A673 (cell line): ENCODE results near the gene MYD88. TPM values are rescaled to one million over a fixed set of nuclear protein-coding genes. Genes with fewer than 3 reads are reported as not detected.

Experiments used
- BruUV-seq: library from RNA; stranded (reverse); fragments of 400-500 nt; replicated peaks from 2 replicates; lab custom pipeline; 2021; lab: Mats Ljungman, UMichigan
- CTCF ChIA-PET: fragments of 300-600 bp; sonication (Branson Sonifier 250); formaldehyde crosslinking; loops from one replicate; lab custom pipeline; 2022; ENCODE audit warnings: antibody characterized with exemption; lab: Charles Lee
- POLR2A ChIA-PET: fragments of 300-600 bp; sonication (Branson Sonifier 250); formaldehyde crosslinking; loops from one replicate; lab custom pipeline; 2022; ENCODE audit warnings: antibody characterized with exemption; ENCODE audit not compliant: low non-redundant PET; lab: Charles Lee
- DNase-seq: peaks from one replicate; pipeline ENCODE4 v3.0.0-alpha.2; 2015; ENCODE audit warnings: low spot score
- H3K27ac ChIP-seq: fragments of 200-600 bp; sonication (generic); 2 replicates; pipeline ENCODE4 v1.5.1; 2016; ENCODE audit warnings: mixed run types, low read depth, mild to moderate bottlenecking, mixed read lengths, antibody characterized with exemption, low read length; ENCODE audit not compliant: poor library complexity, severe bottlenecking
- H3K27me3 ChIP-seq: fragments of 200-600 bp; sonication (generic); replicated peaks from 2 replicates; pipeline ENCODE4 v1.6.1; 2017; ENCODE audit warnings: mixed run types, low read depth, mild to moderate bottlenecking, mixed read lengths, antibody characterized with exemption, low read length; ENCODE audit not compliant: insufficient read depth, poor library complexity
- H3K36me3 ChIP-seq: fragments of 200-600 bp; sonication (generic); 2 replicates; pipeline ENCODE4 v1.6.1; 2016; ENCODE audit warnings: mixed run types, mild to moderate bottlenecking, mixed read lengths, antibody characterized with exemption, low read length; ENCODE audit not compliant: insufficient read depth, poor library complexity, severe bottlenecking
- H3K4me1 ChIP-seq: fragments of 200-600 bp; sonication (generic); 2 replicates; pipeline ENCODE4 v1.6.1; 2017; ENCODE audit warnings: mixed run types, mild to moderate bottlenecking, mixed read lengths, antibody characterized with exemption, low read length; ENCODE audit not compliant: insufficient read depth, poor library complexity, severe bottlenecking
- H3K4me3 ChIP-seq: fragments of 200-600 bp; sonication (generic); 2 replicates; pipeline ENCODE4 v1.5.1; 2016; ENCODE audit warnings: low read depth, mixed run types, mild to moderate bottlenecking, mixed read lengths, low read length; ENCODE audit not compliant: poor library complexity, severe bottlenecking
- H3K9me3 ChIP-seq: fragments of 200-600 bp; sonication (generic); 2 replicates; pipeline ENCODE4 v1.6.1; 2016; ENCODE audit warnings: mixed run types, low read depth, mild to moderate bottlenecking, mixed read lengths, antibody characterized with exemption, low read length; ENCODE audit not compliant: poor library complexity, severe bottlenecking
- CTCF ChIP-seq: fragments of 300-800, 200-600 bp; sonication (generic); conservative IDR thresholded peaks from 2 replicates; pipeline ENCODE4 v1.5.1; 2017; ENCODE audit warnings: low read depth, mild to moderate bottlenecking, antibody characterized with exemption, low read length, moderate library complexity, mixed read lengths
- EZH2 ChIP-seq: fragments of 200-600 bp; sonication (generic); IDR thresholded peaks from 2 replicates; pipeline ENCODE4 v1.6.1; 2017; ENCODE audit warnings: borderline replicate concordance, low read depth, mild to moderate bottlenecking, mixed read lengths, antibody characterized with exemption, low read length; ENCODE audit not compliant: poor library complexity, severe bottlenecking
- intact Hi-C: fragments of 100-400 bp; cut with micrococcal nuclease; formaldehyde crosslinking; loops from one replicate; pipeline ENCODE4 v1.10.0; 2022; ENCODE audit not compliant: unreplicated experiment
- total RNA-seq: library from RNA; stranded (reverse); gene quantifications from 2 replicates; pipeline ENCODE4 v1.2.3, GENCODE V29; 2021

MYD88 gene
- total RNA-seq, 1 experiment from 2014 or later: 11.9 TPM

GRCh38 chr3:38110314-38111050, 28.0 kb upstream of the MYD88 start:
- POLR2A ChIA-PET: no interaction called here
- Histone ChIP-seq H3K9me3 (no peaks in the 10 kb centered on the region), H3K27ac (no peak overlapping the region), H3K27me3 (no peaks in the 10 kb centered on the region), H3K36me3 (no peaks in the 10 kb centered on the region), H3K4me1 (no peaks in the 10 kb centered on the region), H3K4me3 (no peak overlapping the region)
- intact Hi-C loops: loop anchor here (10.0 kb wide), 1 partner anchor 174 kb away; the partner anchor contains the start of gene SLC22A14
- DNase-seq: no peak
- BruUV-seq: no TSS peak
- TF ChIP-seq EZH2 (no peak), CTCF (no peak)
- CTCF ChIA-PET: no interaction called here

- no peaks in the 10 kb centered on the region for H3K36me3 ChIP-seq
- H3K4me1 ChIP-seq: no peaks in the 10 kb centered on the region
- H3K4me3 ChIP-seq: no peak overlapping the region
- POLR2A ChIA-PET: no interaction called here
- H3K27me3 ChIP-seq: no peaks in the 10 kb centered on the region
- H3K27ac ChIP-seq: no peak overlapping the region
- no TSS peak for BruUV-seq
- DNase-seq: no peak
- H3K9me3 ChIP-seq: no peaks in the 10 kb centered on the region
- TF ChIP-seq CTCF: no peak
- intact Hi-C loops: loop anchor here (10.0 kb wide), 1 partner anchor 174 kb away; the partner anchor contains the start of gene SLC22A14
- CTCF ChIA-PET: no interaction called here
Measured at GRCh38 chr3:38111201-38111600, 27.3 kb upstream of the MYD88 start.

GRCh38 chr3:38111696-38112377, 26.6 kb upstream of the MYD88 start:
- H3K27me3 ChIP-seq: no peaks in the 10 kb centered on the region
- no peak overlapping the region for H3K4me3 ChIP-seq
- no peaks in the 10 kb centered on the region for H3K9me3 ChIP-seq
- no TSS peak for BruUV-seq
- H3K27ac ChIP-seq: no peak overlapping the region
- ChIA-PET CTCF (no interaction called here), POLR2A (no interaction called here)
- intact Hi-C loops: loop anchor here (10.0 kb wide), 1 partner anchor 173 kb away; the partner anchor contains the start of gene SLC22A14
- DNase-seq: no peak
- no peaks in the 10 kb centered on the region for H3K4me1 ChIP-seq
- no peaks in the 10 kb centered on the region for H3K36me3 ChIP-seq
- TF ChIP-seq CTCF (no peak), EZH2 (no peak)
